Fibroblast of lung (primary cell): ENCODE data around the gene RPTN. TPM values are rescaled to one million over a fixed set of nuclear protein-coding genes. Genes with fewer than 3 reads are reported as not detected.

Experiments
- DNase-seq, 2 donors: peaks; one replicate each; pipeline versions ENCODE4 v3.0.0 to v3.0.0-alpha.2; 2010; ENCODE audit warnings: low read depth in 2 of 2
- H2AFZ ChIP-seq: 2 replicates; pipeline ENCODE4 v1.5.1; 2012; ENCODE audit warnings: low read length, control low read depth, inconsistent platforms
- H3K27ac ChIP-seq: 2 replicates; pipeline ENCODE4 v1.5.1; 2011; ENCODE audit warnings: low read length, control low read depth; ENCODE audit not compliant: insufficient read depth
- H3K27me3 ChIP-seq: 2 replicates; pipeline ENCODE4 v1.5.1; 2011; ENCODE audit warnings: mild to moderate bottlenecking, low read length; ENCODE audit not compliant: control insufficient read depth, insufficient read depth
- H3K36me3 ChIP-seq: 2 replicates; pipeline ENCODE4 v1.5.1; 2011; ENCODE audit warnings: low read length; ENCODE audit not compliant: control insufficient read depth, insufficient read depth
- H3K4me1 ChIP-seq: 2 replicates; pipeline ENCODE4 v1.5.1; 2011; ENCODE audit warnings: low read length; ENCODE audit not compliant: control insufficient read depth, insufficient read depth; ENCODE audit errors: extremely low read depth
- H3K4me2 ChIP-seq: 2 replicates; pipeline ENCODE4 v1.5.1; 2011; ENCODE audit warnings: low read length, control low read depth; ENCODE audit not compliant: insufficient read depth; ENCODE audit errors: extremely low read depth
- H3K4me3 ChIP-seq, 4 experiments: fragments of 200-600 bp in 1 of 4; sonication (generic) in 1 of 4; replicated peaks in 1 of 4; 2 replicates each; pipeline ENCODE4 v1.5.1; 2011 to 2016; ENCODE audit warnings: low read length in 4 of 4, low read depth in 3 of 4, mild to moderate bottlenecking in 3 of 4, control low read depth in 2 of 4, inconsistent platforms in 1 of 4, mixed read lengths in 1 of 4; ENCODE audit not compliant: insufficient read depth in 1 of 4; ENCODE audit errors: control extremely low read depth in 1 of 4
- H3K79me2 ChIP-seq: 2 replicates; pipeline ENCODE4 v1.5.1; 2012; ENCODE audit warnings: mild to moderate bottlenecking, low read length, inconsistent platforms; ENCODE audit not compliant: control insufficient read depth, insufficient read depth
- H3K9ac ChIP-seq: 2 replicates; pipeline ENCODE4 v1.5.1; 2011; ENCODE audit warnings: mild to moderate bottlenecking, low read length, control low read depth; ENCODE audit not compliant: insufficient read depth
- H3K9me3 ChIP-seq: 2 replicates; pipeline ENCODE4 v1.5.1; 2012; ENCODE audit warnings: low read depth, low read length; ENCODE audit not compliant: control insufficient read depth, insufficient read depth
- H4K20me1 ChIP-seq: 2 replicates; pipeline ENCODE4 v1.5.1; 2011; ENCODE audit warnings: low read length; ENCODE audit not compliant: control insufficient read depth, insufficient read depth; ENCODE audit errors: extremely low read depth
- EZH2 ChIP-seq: IDR thresholded peaks from 2 replicates; pipeline ENCODE4 v1.5.1; 2012; ENCODE audit warnings: low read length, control low read depth, mild to moderate bottlenecking; ENCODE audit errors: missing control alignments
- polyA plus RNA-seq, 2 donors: library from polyadenylated mRNA; depleted of rRNA in 1 of 2; stranded (reverse) in 1 of 2; unstranded in 1 of 2; fragments of >200 nt; gene quantifications; 2 replicates each; pipeline ENCODE4 v1.2.1, GENCODE V29; 2011 to 2012; ENCODE audit warnings: missing spikeins in 1 of 2
- total RNA-seq: library from RNA; depleted of rRNA; stranded (reverse); fragments of >200 nt; gene quantifications from 2 replicates; pipeline ENCODE4 v1.2.1, GENCODE V29; 2014
- TF ChIP-seq, protein P1 (sequence below), 2 donors: IDR thresholded peaks in 1 of 2; conservative IDR thresholded peaks in 1 of 2; 1 replicate in 1 of 2; 2 replicates in 1 of 2; pipeline ENCODE4 v1.5.1; 2011 to 2012; ENCODE audit warnings: low read length in 2 of 2, control low read depth in 1 of 2, inconsistent platforms in 1 of 2, low read depth in 1 of 2, mild to moderate bottlenecking in 1 of 2

Gene RPTN
- total and polyA plus RNA-seq, 2 donors (not counting 1 experiment from before 2014, with no cell fraction given): not detected

DNA sequence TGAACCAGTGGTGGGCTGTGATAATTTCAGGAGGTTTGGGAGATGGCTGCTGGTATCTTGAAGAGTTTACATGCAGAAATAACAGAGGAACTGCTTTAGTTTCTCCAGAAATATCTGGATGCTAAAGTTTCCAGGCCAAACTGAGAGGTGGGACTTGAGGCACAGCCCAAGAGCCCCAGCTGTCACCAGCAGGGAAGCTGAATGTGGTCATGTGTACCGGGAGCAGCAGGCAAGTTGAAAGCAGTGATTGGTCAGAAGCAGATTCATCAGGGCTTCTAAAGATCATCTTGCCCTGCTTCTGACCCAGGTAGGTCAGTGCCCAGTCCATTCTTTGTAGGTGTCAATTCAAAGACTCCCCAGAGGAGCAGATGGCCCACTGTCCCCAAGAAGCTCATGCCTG, 7.9 kb upstream of the RPTN start:
- Histone ChIP-seq H3K4me3 (no peak overlapping the region), H3K27me3 (no peaks in the 10 kb centered on the region), H3K9ac (no peak overlapping the region), H3K27ac (no peak overlapping the region), H3K36me3 (no peaks in the 10 kb centered on the region), H3K9me3 (no peaks in the 10 kb centered on the region), H2AFZ (no peak overlapping the region), H3K79me2 (no peaks in the 10 kb centered on the region), H3K4me1 (peaks cover 3% of the 10 kb centered on the region), H3K4me2 (no peak overlapping the region), H4K20me1 (no peaks in the 10 kb centered on the region)
- DNase-seq: no peak
- TF ChIP-seq EZH2: no peak
- TF ChIP-seq, protein P1, sequence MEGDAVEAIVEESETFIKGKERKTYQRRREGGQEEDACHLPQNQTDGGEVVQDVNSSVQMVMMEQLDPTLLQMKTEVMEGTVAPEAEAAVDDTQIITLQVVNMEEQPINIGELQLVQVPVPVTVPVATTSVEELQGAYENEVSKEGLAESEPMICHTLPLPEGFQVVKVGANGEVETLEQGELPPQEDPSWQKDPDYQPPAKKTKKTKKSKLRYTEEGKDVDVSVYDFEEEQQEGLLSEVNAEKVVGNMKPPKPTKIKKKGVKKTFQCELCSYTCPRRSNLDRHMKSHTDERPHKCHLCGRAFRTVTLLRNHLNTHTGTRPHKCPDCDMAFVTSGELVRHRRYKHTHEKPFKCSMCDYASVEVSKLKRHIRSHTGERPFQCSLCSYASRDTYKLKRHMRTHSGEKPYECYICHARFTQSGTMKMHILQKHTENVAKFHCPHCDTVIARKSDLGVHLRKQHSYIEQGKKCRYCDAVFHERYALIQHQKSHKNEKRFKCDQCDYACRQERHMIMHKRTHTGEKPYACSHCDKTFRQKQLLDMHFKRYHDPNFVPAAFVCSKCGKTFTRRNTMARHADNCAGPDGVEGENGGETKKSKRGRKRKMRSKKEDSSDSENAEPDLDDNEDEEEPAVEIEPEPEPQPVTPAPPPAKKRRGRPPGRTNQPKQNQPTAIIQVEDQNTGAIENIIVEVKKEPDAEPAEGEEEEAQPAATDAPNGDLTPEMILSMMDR (conservative IDR thresholded peaks at IDR 0.05 in 1 of 2, IDR thresholded peaks at IDR 0.05 in 1 of 2; ENCODE audit: low read depth in 1 of 2, low read length in 2 of 2): no peak

DNA sequence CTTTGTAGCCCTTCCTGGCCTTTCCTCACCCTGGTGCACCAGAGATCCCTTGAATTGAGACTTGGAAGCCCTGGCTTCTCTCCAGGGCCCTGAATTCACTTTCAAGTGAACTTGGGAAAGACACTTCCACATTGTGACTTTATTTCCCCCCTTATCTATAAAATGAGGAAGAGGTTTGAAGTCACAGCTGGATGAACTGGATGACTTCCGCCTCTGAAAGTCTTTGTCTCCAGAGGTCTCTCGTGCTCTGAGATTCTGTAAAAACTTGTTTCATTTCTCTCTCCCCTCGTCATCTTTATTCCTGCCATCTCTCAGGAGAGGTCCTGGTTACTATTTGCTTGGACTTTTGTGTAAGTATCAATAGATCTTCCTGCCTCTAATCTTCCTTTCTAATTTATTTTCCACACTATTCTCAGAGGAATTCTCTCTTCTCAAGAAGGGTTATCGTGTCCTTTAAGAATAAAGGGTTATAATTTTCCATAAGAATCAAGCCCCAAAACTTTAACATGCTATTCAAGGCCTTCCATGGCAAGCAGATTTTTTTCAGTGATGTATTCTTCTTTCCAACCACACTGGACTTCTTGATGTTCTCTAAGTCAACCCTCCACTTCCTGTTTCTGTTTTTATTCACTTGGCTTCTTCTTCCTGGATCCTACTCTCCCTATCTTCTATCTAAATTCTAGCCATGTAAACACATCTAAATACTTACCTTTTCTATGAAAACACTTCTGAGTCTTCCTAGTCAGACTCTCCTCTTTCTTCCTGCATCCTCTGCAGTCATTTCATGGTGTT, 6.5 kb upstream of the RPTN start:
- no peak overlapping the region for H2AFZ ChIP-seq
- no peak overlapping the region for H3K9ac ChIP-seq
- peaks cover 3% of the 10 kb centered on the region for H3K4me1 ChIP-seq
- H3K27me3 ChIP-seq: no peaks in the 10 kb centered on the region
- TF ChIP-seq, protein P1 (conservative IDR thresholded peaks at IDR 0.05 in 1 of 2, IDR thresholded peaks at IDR 0.05 in 1 of 2; ENCODE audit: low read depth in 1 of 2, low read length in 2 of 2): no peak
- no peak for TF ChIP-seq EZH2
- H3K4me3 ChIP-seq: no peak overlapping the region
- DNase-seq: no peak
- no peaks in the 10 kb centered on the region for H4K20me1 ChIP-seq
- no peaks in the 10 kb centered on the region for H3K9me3 ChIP-seq
- no peak overlapping the region for H3K27ac ChIP-seq
- no peaks in the 10 kb centered on the region for H3K36me3 ChIP-seq
- no peak overlapping the region for H3K4me2 ChIP-seq
- no peaks in the 10 kb centered on the region for H3K79me2 ChIP-seq

DNA sequence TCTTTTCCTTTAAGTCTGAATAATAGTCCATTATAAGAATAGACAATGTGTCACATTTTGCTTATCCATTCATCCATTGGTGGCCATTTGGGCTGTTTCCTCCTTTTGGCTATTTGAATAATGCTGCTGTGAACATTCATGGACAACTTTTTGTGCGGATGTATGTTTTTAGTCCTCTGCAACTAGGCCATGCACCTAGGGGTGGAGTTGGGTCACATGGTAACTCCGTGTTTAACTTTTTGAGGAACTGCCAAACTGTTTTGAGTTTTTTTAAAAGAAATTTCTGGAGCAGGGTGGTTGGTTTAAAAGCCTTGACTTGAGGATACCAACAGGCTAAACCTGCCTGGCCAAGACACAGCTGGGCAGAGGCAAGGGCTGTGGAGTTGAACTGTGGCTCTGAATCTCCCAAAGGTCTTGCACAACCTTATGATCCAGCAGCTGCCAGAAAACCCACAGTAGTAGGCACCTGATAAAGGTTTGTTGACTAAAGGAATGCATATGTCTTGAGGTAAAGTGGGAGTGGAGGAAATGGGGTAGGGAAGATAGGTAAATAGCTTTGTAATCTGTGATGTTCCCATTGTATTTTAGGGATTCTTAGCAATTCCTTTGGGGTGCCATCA, 5.6 kb upstream of the RPTN start:
- peaks cover 3% of the 10 kb centered on the region for H3K4me1 ChIP-seq
- no peak overlapping the region for H3K27ac ChIP-seq
- no peaks in the 10 kb centered on the region for H4K20me1 ChIP-seq
- no peaks in the 10 kb centered on the region for H3K36me3 ChIP-seq
- no peak for TF ChIP-seq EZH2
- TF ChIP-seq, protein P1 (conservative IDR thresholded peaks at IDR 0.05 in 1 of 2, IDR thresholded peaks at IDR 0.05 in 1 of 2; ENCODE audit: low read depth in 1 of 2, low read length in 2 of 2): no peak
- H3K27me3 ChIP-seq: no peaks in the 10 kb centered on the region
- no peak overlapping the region for H2AFZ ChIP-seq
- no peak for DNase-seq
- no peaks in the 10 kb centered on the region for H3K9me3 ChIP-seq
- no peak overlapping the region for H3K9ac ChIP-seq
- H3K4me3 ChIP-seq: no peak overlapping the region
- H3K79me2 ChIP-seq: no peaks in the 10 kb centered on the region
- H3K4me2 ChIP-seq: no peak overlapping the region
